ENCODE measurements around the gene SAPCD1.
"Not testable (repeated sequence)": the region's sequence is repeated elsewhere in the genome, so short reads cannot be mapped to it uniquely, and the experiment has no call there.

Gene SAPCD1

DNA sequence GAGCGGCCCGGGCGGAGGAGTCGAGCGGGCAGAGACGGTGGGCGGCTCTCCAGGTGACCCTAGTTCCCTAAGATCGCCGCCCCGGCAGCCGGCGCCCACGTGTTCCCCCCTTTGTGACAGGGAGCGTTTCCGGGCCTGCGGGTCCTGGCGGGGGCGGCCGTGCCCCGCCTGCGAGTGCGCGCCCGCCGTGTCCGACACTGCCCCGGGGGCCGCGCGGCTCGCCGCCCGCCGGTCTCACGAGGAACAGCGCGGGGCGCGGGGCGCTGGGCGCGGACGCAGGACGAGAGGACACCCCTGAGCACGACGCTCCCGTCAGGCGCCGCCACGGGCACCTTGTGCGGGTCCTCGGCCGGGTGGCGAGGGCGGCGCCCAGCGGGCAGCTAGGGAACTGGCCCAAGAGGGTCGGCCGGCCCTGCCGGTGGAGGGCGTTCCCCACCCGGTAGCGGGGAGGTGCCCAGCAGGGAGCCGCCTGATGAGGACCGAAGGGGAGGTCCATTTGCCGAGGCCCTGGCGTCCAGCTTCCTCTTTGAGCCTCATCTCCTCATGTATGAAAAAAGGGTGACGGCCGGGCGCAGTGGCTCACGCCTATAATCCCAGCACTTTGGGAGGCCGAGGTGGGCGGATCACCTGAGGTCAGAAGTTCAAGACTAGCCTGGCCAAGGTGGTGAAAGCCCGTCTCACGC lies 33.3 kb downstream of the SAPCD1 start, which contains the start of gene VARS1:
TSS of gene VARS1 (minus strand) at position 137 of the 683 bp plus-strand sequence. CDS start 535 bp downstream, outside the sequence.
- DNase-seq: peak in 50 of 51 donors; percentile 43 to 92 (median 84)

DNA sequence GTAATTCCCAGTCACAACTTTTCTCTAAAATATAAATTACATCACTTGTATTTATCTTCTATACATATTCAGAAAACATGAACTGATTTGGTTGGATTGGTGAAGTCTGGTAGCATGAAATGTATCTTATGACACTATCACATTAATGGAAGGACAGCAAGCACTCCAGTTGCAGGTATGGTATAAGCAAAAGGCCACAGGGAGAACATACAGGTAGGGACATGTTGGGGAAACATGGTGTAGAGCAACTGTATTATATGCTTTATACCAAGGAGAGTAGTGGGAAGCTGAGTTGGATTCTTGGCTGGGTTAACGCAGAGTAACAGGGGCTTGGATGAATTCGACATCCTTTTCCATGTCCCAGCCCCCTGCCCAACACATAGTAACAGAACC lies 34.5 kb downstream of the SAPCD1 start:
- no peak for DNase-seq

DNA sequence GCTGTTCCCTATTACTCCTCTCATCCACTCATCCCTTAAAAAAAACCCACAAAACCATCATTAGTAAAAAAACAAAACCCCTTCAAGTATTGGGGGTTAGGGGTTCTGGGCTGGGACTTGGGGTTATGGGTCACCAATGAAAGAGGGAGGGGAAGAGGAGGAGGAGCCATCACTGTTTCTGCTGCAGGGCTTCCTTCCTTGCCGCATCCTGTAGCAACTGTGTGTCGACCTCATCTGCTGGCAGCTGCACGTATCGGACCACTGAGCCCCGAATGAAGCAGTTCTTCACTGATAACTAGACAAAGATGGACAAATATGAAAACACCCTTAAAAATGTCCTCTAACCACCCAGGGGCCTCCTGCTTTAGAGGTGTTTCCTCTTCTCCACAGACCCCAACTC lies 35.1 kb downstream of the SAPCD1 start:
- DNase-seq: no peak

DNA sequence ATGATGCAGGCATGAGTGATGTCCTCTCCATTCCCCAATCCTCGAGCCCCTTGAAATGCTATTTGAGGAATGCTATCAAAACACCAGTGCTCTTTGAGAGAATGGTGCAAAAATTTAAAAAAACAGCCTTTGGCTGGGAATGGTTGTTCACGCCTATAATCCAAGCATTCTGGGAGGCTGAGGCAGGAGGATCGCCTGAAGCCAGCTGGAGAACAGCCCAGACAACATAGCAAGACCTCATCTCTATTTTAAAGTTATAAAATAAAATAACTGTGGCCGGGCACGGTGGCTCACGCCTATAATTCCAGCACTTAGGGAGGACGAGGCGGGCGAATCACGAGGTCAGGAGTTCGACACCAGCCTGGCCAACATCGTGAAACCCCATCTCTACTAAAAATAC lies 37.3 kb downstream of the SAPCD1 start:
- no peak for DNase-seq

DNA sequence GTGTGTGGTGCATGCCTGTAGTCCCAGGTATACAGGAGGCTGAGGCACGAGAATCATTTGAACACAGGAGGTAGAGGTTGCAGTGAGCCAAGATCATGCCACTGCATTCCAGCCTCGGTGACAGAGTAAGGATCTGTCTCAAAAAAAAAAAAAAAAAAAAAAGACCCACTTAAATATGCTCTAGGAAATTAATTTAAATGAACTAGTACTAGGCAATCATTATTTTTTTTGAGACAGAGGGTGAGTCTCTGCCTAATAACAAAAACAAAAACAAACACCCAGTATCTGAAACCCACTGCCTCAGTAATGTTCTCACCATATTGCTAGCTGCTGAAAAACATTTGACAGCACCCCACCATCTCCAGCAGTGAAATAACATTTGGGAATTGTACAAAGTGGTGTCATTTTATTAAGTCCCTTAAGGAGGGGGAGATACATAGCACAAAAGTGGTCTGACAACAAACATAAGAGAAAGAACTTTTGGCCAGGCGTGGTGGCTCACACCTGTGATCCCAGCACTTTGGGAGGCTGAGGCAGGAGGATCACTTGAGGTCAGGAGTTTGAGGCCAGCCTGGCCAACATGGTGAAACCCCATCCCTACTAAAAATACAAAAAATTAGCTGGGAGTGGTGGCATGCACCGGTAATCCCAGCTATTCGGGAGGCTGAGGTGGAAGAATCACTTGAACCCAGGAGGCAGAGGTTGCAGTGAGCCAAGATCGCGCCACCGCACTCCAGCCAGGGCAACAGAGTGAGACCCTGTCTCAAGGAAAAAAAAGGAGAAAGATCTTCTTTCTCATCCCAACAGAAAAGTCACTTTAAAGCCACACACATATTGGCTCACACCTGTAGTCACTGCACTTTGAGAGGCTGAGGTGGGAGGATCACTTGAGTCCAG lies 38.8 kb downstream of the SAPCD1 start:
- not testable (repeated sequence) for DNase-seq

DNA sequence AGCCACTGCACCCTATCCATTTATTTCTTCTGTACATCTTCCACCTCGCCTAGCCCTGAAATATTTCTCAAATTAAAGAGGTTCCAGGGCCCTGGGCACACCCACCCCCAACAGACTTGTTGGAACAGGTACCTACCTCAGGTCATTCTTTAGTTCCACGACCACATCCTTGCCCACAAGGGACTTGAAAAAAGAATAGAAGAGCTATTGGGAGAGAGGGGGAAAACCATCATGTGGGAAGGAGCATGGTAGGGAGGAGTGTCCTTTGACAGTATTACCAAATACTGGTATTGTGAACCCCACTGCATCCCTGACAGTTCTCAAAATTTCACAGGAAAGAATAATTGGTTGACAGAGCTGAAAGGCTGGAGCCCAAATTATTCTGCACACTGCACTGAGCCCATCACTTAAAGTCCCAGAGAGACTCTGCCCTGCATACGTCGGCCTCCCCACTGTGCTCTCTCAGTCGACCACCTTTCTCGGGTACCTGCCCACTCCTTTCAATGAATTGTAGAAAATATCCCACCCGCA lies 43.5 kb downstream of the SAPCD1 start:
- peak in 1 of 51 donors; percentile 48 for DNase-seq

DNA sequence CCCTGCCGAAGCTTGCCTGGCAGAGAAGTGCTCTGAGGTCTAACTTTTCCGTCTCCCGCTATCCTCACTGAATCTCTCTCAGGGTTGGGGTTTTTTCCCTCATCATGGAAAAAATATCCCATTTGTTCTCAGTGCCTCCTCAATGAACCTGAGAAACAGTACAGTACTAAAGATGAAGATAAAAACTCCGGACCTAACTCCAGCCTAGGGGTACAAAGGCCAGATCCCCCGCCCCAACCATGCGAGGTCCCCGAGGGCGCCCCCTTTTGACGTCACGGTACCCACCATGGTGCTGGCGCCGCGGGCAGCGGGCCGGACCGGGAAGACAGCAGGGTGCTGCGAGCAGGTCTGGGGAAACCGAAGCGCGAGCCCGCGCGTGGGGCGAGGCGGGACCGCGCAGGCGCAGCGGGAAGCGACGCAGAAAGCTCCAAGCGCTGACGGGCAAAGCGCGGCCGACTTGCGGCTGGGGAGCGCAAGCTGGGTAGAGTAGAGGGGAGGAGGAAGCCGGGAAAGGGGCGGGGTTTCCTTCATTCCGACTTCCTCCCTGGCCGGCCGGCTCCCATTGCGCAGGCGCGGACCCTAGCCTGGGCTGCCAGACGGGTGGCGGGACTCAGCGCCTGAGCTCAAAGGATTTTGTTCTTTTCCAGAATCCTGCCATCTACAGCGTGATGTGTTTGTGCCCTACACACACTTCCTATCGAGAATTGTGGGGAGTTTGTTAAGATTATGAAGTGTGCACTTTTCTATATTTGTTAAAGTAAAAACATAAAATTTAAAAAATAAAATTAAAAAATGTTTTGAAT lies 44.2 kb downstream of the SAPCD1 start, which contains the start of gene LSM2:
TSS of gene LSM2 (minus strand) at position 497 of the 803 bp plus-strand sequence. CDS start at position 288, 209 bp downstream.
- peak in 50 of 51 donors; percentile 71 to 98 (median 95) for DNase-seq

DNA sequence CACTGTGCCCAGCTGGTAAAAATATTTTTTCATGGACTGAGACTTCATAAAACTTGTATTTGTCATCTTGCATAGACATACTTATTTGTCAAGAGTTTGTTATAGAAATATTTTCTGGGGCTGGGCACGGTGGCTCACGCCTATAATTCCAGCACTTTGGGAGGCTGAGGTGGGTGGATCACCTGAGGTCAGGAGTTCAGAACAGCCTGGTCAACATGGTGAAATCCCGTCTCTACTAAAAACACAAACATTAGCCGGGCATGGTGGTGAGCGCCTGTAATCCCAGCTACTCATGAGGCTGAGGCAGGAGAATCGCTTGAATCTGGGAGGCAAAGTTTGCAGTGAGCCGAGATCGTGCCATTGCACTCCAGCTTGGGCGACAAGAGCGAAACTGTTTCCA lies 46.1 kb downstream of the SAPCD1 start:
- not testable (repeated sequence) for DNase-seq

DNA sequence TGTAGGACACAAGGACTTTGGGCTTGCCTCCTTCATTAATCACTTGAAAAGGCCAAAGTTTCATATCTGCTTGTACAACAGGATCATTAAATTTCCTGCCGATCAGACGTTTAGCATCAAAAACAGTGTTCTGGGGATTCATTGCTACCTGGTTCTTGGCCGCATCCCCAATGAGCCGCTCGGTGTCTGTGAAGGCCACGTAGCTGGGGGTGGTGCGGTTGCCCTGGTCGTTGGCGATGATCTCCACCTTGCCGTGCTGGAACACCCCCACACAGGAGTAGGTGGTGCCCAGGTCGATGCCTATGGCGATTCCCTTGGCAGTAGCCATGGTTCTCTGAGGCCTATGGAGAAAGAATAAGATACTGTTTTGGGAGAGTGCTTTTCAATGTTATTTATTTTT lies 49.2 kb downstream of the SAPCD1 start:
- DNase-seq: no peak

DNA sequence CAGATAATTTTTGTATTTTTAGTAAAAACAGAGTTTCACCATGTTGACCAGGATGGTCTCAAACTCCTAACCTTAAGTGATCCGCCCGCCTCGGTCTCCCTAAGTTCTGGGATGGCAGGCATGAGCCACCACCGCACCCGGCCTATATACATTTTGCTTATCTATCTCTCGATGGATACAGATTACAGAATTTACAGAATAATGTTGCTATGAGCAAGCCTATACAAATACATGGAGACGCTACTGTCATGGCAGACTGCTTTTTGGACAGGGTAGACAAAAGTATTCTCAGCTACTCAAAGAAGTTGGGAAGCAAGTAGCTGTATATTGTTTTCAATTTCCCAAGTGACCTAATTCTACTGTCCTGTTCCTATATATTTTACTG lies 51.0 kb downstream of the SAPCD1 start:
- DNase-seq: no peak

Measured in hypothalamus (tissue), 51 donors.